IMR-90 (cell line): ENCODE results near the gene TYRO3. TPM values are rescaled to one million over a fixed set of nuclear protein-coding genes. Genes with fewer than 3 reads are reported as not detected.
A peak's percentile ranks its signal among the peaks of the same experiment; 100 is the strongest.
"Not testable (repeated sequence)": the region's sequence is repeated elsewhere in the genome, so short reads cannot be mapped to it uniquely, and the experiment has no call there.

Experiments used
- ATAC-seq: fragments of 200-7000 bp; cut with Tn5 transposase; 2 replicates; pipeline ENCODE4 v1.9.1; 2020; ENCODE audit warnings: low read depth, mild to moderate bottlenecking, moderate library complexity
- BruUV-seq: library from RNA; stranded (reverse); fragments of 400-500 nt; replicated peaks from 2 replicates; lab custom pipeline; 2021; lab: Mats Ljungman, UMichigan
- CTCF ChIA-PET: fragments of 300-600 bp; formaldehyde crosslinking; extraction: SDS; loops from one replicate; lab custom pipeline; 2021; ENCODE audit warnings: antibody characterized with exemption; lab: Yijun Ruan, JAX
- POLR2A ChIA-PET: fragments of 300-600 bp; sonication (Branson Sonifier 250); formaldehyde crosslinking; loops from one replicate; lab custom pipeline; 2022; ENCODE audit warnings: antibody characterized with exemption; ENCODE audit not compliant: unreplicated experiment; lab: Charles Lee
- DNase-seq: peaks from one replicate; pipeline ENCODE4 v3.0.0; 2013
- H2AFZ ChIP-seq: replicated peaks from 2 replicates; pipeline ENCODE3; 2013; ENCODE audit warnings: low read length, mild to moderate bottlenecking; ENCODE audit not compliant: poor library complexity
- H2AK5ac ChIP-seq: 2 replicates; pipeline ENCODE4 v1.6.1; 2013; ENCODE audit warnings: low read depth, low read length, inconsistent platforms
- H2AK9ac ChIP-seq: replicated peaks from 2 replicates; pipeline ENCODE3; 2013; ENCODE audit warnings: mild to moderate bottlenecking, low read depth, low read length, moderate library complexity; ENCODE audit not compliant: poor library complexity
- H2BK120ac ChIP-seq: 2 replicates; pipeline ENCODE4 v1.6.1; 2013; ENCODE audit warnings: low read depth, low read length, inconsistent platforms
- H2BK15ac ChIP-seq: 3 replicates; pipeline ENCODE4 v1.6.1; 2013; ENCODE audit warnings: low read depth, low read length, inconsistent platforms
- H2BK20ac ChIP-seq: 2 replicates; pipeline ENCODE4 v1.6.1; 2013; ENCODE audit warnings: low read depth, mild to moderate bottlenecking, inconsistent platforms, low read length, moderate library complexity
- H2BK5ac ChIP-seq: 2 replicates; pipeline ENCODE4 v1.6.1; 2013; ENCODE audit warnings: mild to moderate bottlenecking, low read depth, low read length, inconsistent platforms; ENCODE audit not compliant: poor library complexity, severe bottlenecking
- H3K14ac ChIP-seq: replicated peaks from 2 replicates; pipeline ENCODE4 v1.6.1; 2013; ENCODE audit warnings: low read depth, low read length, inconsistent platforms
- H3K18ac ChIP-seq: 2 replicates; pipeline ENCODE4 v1.6.1; 2013; ENCODE audit warnings: low read depth, low read length, control low read depth
- H3K23ac ChIP-seq: 2 replicates; pipeline ENCODE4 v1.6.1; 2013; ENCODE audit warnings: low read depth, low read length, inconsistent platforms
- H3K27ac ChIP-seq: 2 replicates; pipeline ENCODE4 v1.5.1; 2013; ENCODE audit warnings: mild to moderate bottlenecking, control low read depth, low read length; ENCODE audit not compliant: insufficient read depth
- H3K27me3 ChIP-seq: 2 replicates; pipeline ENCODE4 v1.6.1; 2013; ENCODE audit warnings: low read length; ENCODE audit not compliant: control insufficient read depth, insufficient read depth
- H3K36me3 ChIP-seq: 2 replicates; pipeline ENCODE4 v1.6.1; 2013; ENCODE audit warnings: low read length, mixed read lengths; ENCODE audit not compliant: control insufficient read depth, insufficient read depth
- H3K4ac ChIP-seq: 2 replicates; pipeline ENCODE4 v1.6.1; 2013; ENCODE audit warnings: low read depth, low read length, inconsistent platforms
- H3K4me1 ChIP-seq: 2 replicates; pipeline ENCODE4 v1.6.1; 2013; ENCODE audit warnings: low read length, mixed read lengths; ENCODE audit not compliant: control insufficient read depth, insufficient read depth
- H3K4me2 ChIP-seq: 2 replicates; pipeline ENCODE4 v1.6.1; 2013; ENCODE audit warnings: low read depth, mild to moderate bottlenecking, control low read depth, low read length, moderate library complexity
- H3K4me3 ChIP-seq: 2 replicates; pipeline ENCODE4 v1.5.1; 2013; ENCODE audit warnings: low read depth, mild to moderate bottlenecking, control low read depth, low read length, moderate library complexity; ENCODE audit not compliant: insufficient read depth
- H3K56ac ChIP-seq: 2 replicates; pipeline ENCODE4 v1.6.1; 2013; ENCODE audit warnings: low read length, inconsistent platforms; ENCODE audit not compliant: insufficient read depth; ENCODE audit errors: extremely low read depth
- H3K79me1 ChIP-seq, 2 experiments: 2 replicates each; pipeline ENCODE4 v1.6.1; 2013; ENCODE audit warnings: low read length in 2 of 2, inconsistent platforms in 1 of 2, low read depth in 1 of 2
- H3K9ac ChIP-seq: 2 replicates; pipeline ENCODE4 v1.6.1; 2013; ENCODE audit warnings: low read depth, low read length, control low read depth
- H3K9me1 ChIP-seq: 2 replicates; pipeline ENCODE4 v1.6.1; 2013; ENCODE audit warnings: low read length, inconsistent platforms; ENCODE audit not compliant: insufficient read depth
- H3K9me3 ChIP-seq: 2 replicates; pipeline ENCODE4 v1.6.1; 2013; ENCODE audit warnings: low read length; ENCODE audit not compliant: control insufficient read depth, insufficient read depth
- H4K20me1 ChIP-seq: 2 replicates; pipeline ENCODE4 v1.6.1; 2013; ENCODE audit warnings: low read length, inconsistent platforms; ENCODE audit not compliant: insufficient read depth
- H4K5ac ChIP-seq: 2 replicates; pipeline ENCODE4 v1.6.1; 2013; ENCODE audit warnings: mild to moderate bottlenecking, low read depth, low read length, control low read depth
- H4K8ac ChIP-seq, 2 experiments: 2 replicates each; pipeline ENCODE4 v1.6.1; 2013; ENCODE audit warnings: low read depth in 2 of 2, low read length in 2 of 2, control low read depth in 1 of 2, inconsistent platforms in 1 of 2
- H4K91ac ChIP-seq: 2 replicates; pipeline ENCODE4 v1.6.1; 2013; ENCODE audit warnings: low read depth, low read length, inconsistent platforms; ENCODE audit not compliant: insufficient read depth
- ELK1 ChIP-seq: fragments of 150-350 bp; IDR thresholded peaks from 2 replicates; pipeline ENCODE4 v1.6.1; 2016; ENCODE audit warnings: low read depth, mild to moderate bottlenecking, low read length, moderate library complexity, borderline replicate concordance
- WGBS, 2 experiments: methylation state at CpG; one replicate each; pipeline versions ENCODE4 v1.1.5 to v1.1.7; 2013; ENCODE audit warnings: missing lambda C conversion rate in 2 of 2; ENCODE audit not compliant: insufficient read length in 1 of 2; ENCODE audit errors: extremely low coverage in 2 of 2; 5-methylcytosine and 5-hydroxymethylcytosine counted together
- dilution Hi-C: fragments of 300-500 bp; cut with HindIII; formaldehyde crosslinking; loops from one replicate; pipeline ENCODE4 v1.14.3; 2018; ENCODE audit warnings: low sequenced_read_pairs; ENCODE audit not compliant: unreplicated experiment
- in situ Hi-C: fragments of 300-500 bp; cut with MboI; formaldehyde crosslinking; loops from 3 replicates; pipeline ENCODE4 v1.14.3; 2019; ENCODE audit warnings: low sequenced_read_pairs, inconsistent platforms, mixed read lengths
- intact Hi-C: fragments of 100-400 bp; cut with micrococcal nuclease; formaldehyde crosslinking; loops from 2 replicates; pipeline ENCODE4 v1.10.0; 2022
- polyA plus RNA-seq, 3 experiments: library from polyadenylated mRNA; depleted of rRNA; stranded (reverse); fragments of >200 nt; gene quantifications; 2 replicates each; pipeline ENCODE4 v1.2.3, GENCODE V29; 2012; ENCODE audit warnings: low replicate concordance in 1 of 3
- total RNA-seq: library from RNA; depleted of rRNA; stranded (reverse); fragments of >200 nt; gene quantifications from 2 replicates; pipeline ENCODE4 v1.2.3, GENCODE V29; 2012

The TYRO3 gene
- total and polyA plus RNA-seq, 2 of the 4 experiments (the other 2 are of a cell fraction), result 11.5 to 18.4 TPM

GRCh38 chr15:41568350-41569017 is 9.5 kb downstream of the TYRO3 start (continued):
- TF ChIP-seq ELK1, result no peak

- Histone ChIP-seq H2BK15ac (peak overlapping the region; percentile 71; the same call in 1 of the 3 replicates), H4K91ac (peak overlapping the region; percentile 89), H4K8ac (peak overlapping the region; percentile 78 to 92; a peak in 2 of 4 replicates), H3K9me1 (peaks cover 13% of the 10 kb centered on the region), H3K4ac (peak overlapping the region; percentile 96), H3K36me3 (peaks cover 25% of the 10 kb centered on the region), H3K4me1 (peaks cover 16% of the 10 kb centered on the region), H2AK5ac (peak overlapping the region; percentile 94; the same call in 1 of the 2 replicates), H2BK120ac (peak overlapping the region; percentile 93)
- H2AK9ac ChIP-seq, H3K27me3 ChIP-seq, H2BK20ac ChIP-seq, ATAC-seq, H3K9ac ChIP-seq, H3K27ac ChIP-seq, H3K23ac ChIP-seq, H3K56ac ChIP-seq, dilution Hi-C loops, H3K4me3 ChIP-seq, H3K14ac ChIP-seq, intact Hi-C loops, CTCF ChIA-PET, H2BK5ac ChIP-seq, H4K5ac ChIP-seq, POLR2A ChIA-PET, H2AFZ ChIP-seq, H3K18ac ChIP-seq, H3K79me1 ChIP-seq, BruUV-seq, H3K9me3 ChIP-seq, DNase-seq, in situ Hi-C loops, H3K4me2 ChIP-seq, H4K20me1 ChIP-seq: not testable (repeated sequence)
- WGBS, 2 experiments, result no CpG with 5 or more reads among the region's 1 CpG
These were observed 10.2 kb downstream of the TYRO3 start for GRCh38 chr15:41569232-41569631.
